Stimulated activated effector memory CD8-positive, alpha-beta T cell treated with anti-CD3 and anti-CD28 coated beads, Interleukin-12 subunit alpha, Interleukin-12 subunit beta, amount 100 ng/mL, for 72 hours (primary cell): ENCODE data around the gene RET.
"Not testable (repeated sequence)": the region's sequence is repeated elsewhere in the genome, so short reads cannot be mapped to it uniquely, and the experiment has no call there.

Experiments
- ATAC-seq: fragments of 150-1000 bp; cut with Tn5 transposase; 2 replicates; pipeline ENCODE4 v1.10.0; 2021
- DNase-seq, 2 donors: peaks; one replicate each; pipeline ENCODE4 v3.0.0; 2021 to 2022; ENCODE audit warnings: low spot score in 2 of 2
- H3K27ac Mint-ChIP-seq: one replicate; pipeline ENCODE4 v1.8.0; 2022; ENCODE audit warnings: mild to moderate bottlenecking, mixed read lengths
- H3K36me3 Mint-ChIP-seq: one replicate; pipeline ENCODE4 v1.8.0; 2022; ENCODE audit warnings: mild to moderate bottlenecking, mixed read lengths
- H3K4me1 Mint-ChIP-seq: one replicate; pipeline ENCODE4 v1.8.0; 2022; ENCODE audit warnings: mixed read lengths
- H3K4me3 Mint-ChIP-seq: one replicate; pipeline ENCODE4 v1.8.0; 2022; ENCODE audit warnings: mild to moderate bottlenecking, mixed read lengths
- H3K9me3 Mint-ChIP-seq: one replicate; pipeline ENCODE4 v1.8.0; 2022; ENCODE audit warnings: mixed read lengths

The RET gene

GRCh38 chr10:43094085-43094484 is 17.2 kb downstream of the RET start:
- DNase-seq (no peak), ATAC-seq (no peak)
- H3K4me1 Mint-ChIP-seq = no peaks in the 10 kb centered on the region
- no peaks in the 10 kb centered on the region for H3K36me3 Mint-ChIP-seq
- H3K27ac Mint-ChIP-seq = no peak overlapping the region
- no peaks in the 10 kb centered on the region for H3K9me3 Mint-ChIP-seq
- no peak overlapping the region for H3K4me3 Mint-ChIP-seq

- ATAC-seq, DNase-seq, H3K9me3 Mint-ChIP-seq, H3K36me3 Mint-ChIP-seq, H3K27ac Mint-ChIP-seq, H3K4me3 Mint-ChIP-seq: not testable (repeated sequence)
- peaks cover 12% of the 10 kb centered on the region for H3K4me1 Mint-ChIP-seq
Observed at GRCh38 chr10:43099339-43099738, 22.5 kb downstream of the RET start.

- Mint-ChIP-seq H3K9me3 (no peaks in the 10 kb centered on the region), H3K27ac (no peak overlapping the region), H3K4me3 (no peak overlapping the region), H3K36me3 (no peaks in the 10 kb centered on the region), H3K4me1 (peaks cover 12% of the 10 kb centered on the region)
- ATAC-seq (no peak), DNase-seq (no peak)
Observed at GRCh38 chr10:43099928-43100327, 23.1 kb downstream of the RET start.

GRCh38 chr10:43100366-43100765 is 23.5 kb downstream of the RET start:
- H3K27ac Mint-ChIP-seq = no peak overlapping the region
- no peaks in the 10 kb centered on the region for H3K36me3 Mint-ChIP-seq
- DNase-seq = no peak

GRCh38 chr10:43102063-43102828 is 25.4 kb downstream of the RET start:
- no peaks in the 10 kb centered on the region for H3K9me3 Mint-ChIP-seq
- H3K4me1 Mint-ChIP-seq = peaks cover 21% of the 10 kb centered on the region
- H3K36me3 Mint-ChIP-seq = no peaks in the 10 kb centered on the region
- H3K4me3 Mint-ChIP-seq = no peak overlapping the region
- DNase-seq = no peak
- no peak overlapping the region for H3K27ac Mint-ChIP-seq
- no peak for ATAC-seq

More at GRCh38 chr10:43100366-43100765, 23.5 kb downstream of the RET start:
- Mint-ChIP-seq H3K9me3 (no peaks in the 10 kb centered on the region), H3K4me1 (peaks cover 12% of the 10 kb centered on the region), H3K4me3 (no peak overlapping the region)
- ATAC-seq = no peak

- Mint-ChIP-seq H3K9me3 (no peaks in the 10 kb centered on the region), H3K27ac (no peak overlapping the region), H3K4me1 (peaks cover 24% of the 10 kb centered on the region), H3K36me3 (no peaks in the 10 kb centered on the region), H3K4me3 (peak overlapping the region; percentile 70)
- ATAC-seq = peak; percentile 87
- DNase-seq = peak; percentile 92 to 94
Observed at GRCh38 chr10:43105102-43105955, 28.5 kb downstream of the RET start.

GRCh38 chr10:43105956-43106229 is 29.0 kb downstream of the RET start:
- DNase-seq = no peak
- Mint-ChIP-seq H3K36me3 (no peaks in the 10 kb centered on the region), H3K27ac (no peak overlapping the region), H3K9me3 (no peaks in the 10 kb centered on the region), H3K4me1 (peaks cover 28% of the 10 kb centered on the region), H3K4me3 (peak overlapping the region; percentile 70)
- no peak for ATAC-seq

GRCh38 chr10:43106256-43107091 is 29.6 kb downstream of the RET start:
- Mint-ChIP-seq H3K9me3 (no peaks in the 10 kb centered on the region), H3K4me1 (peaks cover 28% of the 10 kb centered on the region), H3K4me3 (peak overlapping the region; percentile 70), H3K27ac (no peak overlapping the region), H3K36me3 (no peaks in the 10 kb centered on the region)
- no peak for DNase-seq
- no peak for ATAC-seq

- H3K27ac Mint-ChIP-seq = no peak overlapping the region
- ATAC-seq = no peak
- H3K36me3 Mint-ChIP-seq = no peaks in the 10 kb centered on the region
- H3K4me1 Mint-ChIP-seq = peaks cover 16% of the 10 kb centered on the region
- H3K4me3 Mint-ChIP-seq = no peak overlapping the region
- no peaks in the 10 kb centered on the region for H3K9me3 Mint-ChIP-seq
- no peak for DNase-seq
Observed at GRCh38 chr10:43108951-43109350, 32.1 kb downstream of the RET start.

GRCh38 chr10:43109671-43110249 is 32.9 kb downstream of the RET start:
- H3K4me1 Mint-ChIP-seq = peaks cover 16% of the 10 kb centered on the region
- DNase-seq = no peak
- no peak overlapping the region for H3K4me3 Mint-ChIP-seq
- H3K27ac Mint-ChIP-seq = no peak overlapping the region
- H3K9me3 Mint-ChIP-seq = no peaks in the 10 kb centered on the region
- ATAC-seq = no peak
- no peaks in the 10 kb centered on the region for H3K36me3 Mint-ChIP-seq

- Mint-ChIP-seq H3K36me3 (no peaks in the 10 kb centered on the region), H3K9me3 (no peaks in the 10 kb centered on the region), H3K27ac (peak overlapping the region; percentile 87), H3K4me3 (no peak overlapping the region), H3K4me1 (peaks cover 16% of the 10 kb centered on the region)
- ATAC-seq = no peak
- no peak for DNase-seq
Observed at GRCh38 chr10:43110338-43111071, 33.6 kb downstream of the RET start.

GRCh38 chr10:43111101-43111500 is 34.2 kb downstream of the RET start:
- DNase-seq = no peak
- Mint-ChIP-seq H3K9me3 (no peaks in the 10 kb centered on the region), H3K4me1 (peaks cover 16% of the 10 kb centered on the region), H3K36me3 (no peaks in the 10 kb centered on the region), H3K4me3 (no peak overlapping the region), H3K27ac (no peak overlapping the region)
- ATAC-seq = no peak

GRCh38 chr10:43111921-43112607 is 35.2 kb downstream of the RET start:
- Mint-ChIP-seq H3K27ac (no peak overlapping the region), H3K9me3 (no peaks in the 10 kb centered on the region), H3K4me1 (peaks cover 8% of the 10 kb centered on the region), H3K4me3 (no peak overlapping the region), H3K36me3 (no peaks in the 10 kb centered on the region)
- no peak for ATAC-seq
- no peak for DNase-seq

GRCh38 chr10:43112608-43112961 is 35.7 kb downstream of the RET start:
- Mint-ChIP-seq H3K4me1 (peaks cover 6% of the 10 kb centered on the region), H3K36me3 (no peaks in the 10 kb centered on the region), H3K9me3 (no peaks in the 10 kb centered on the region), H3K4me3 (no peak overlapping the region), H3K27ac (no peak overlapping the region)
- no peak for ATAC-seq
- DNase-seq = no peak
